GM21786 (cell line): ENCODE data around the gene GDAP2.
"Not testable (repeated sequence)": the region's sequence is repeated elsewhere in the genome, so short reads cannot be mapped to it uniquely, and the experiment has no call there.

Experiments
- ATAC-seq: cut with Tn5 transposase; IDR thresholded peaks from one replicate; pipeline ENCODE4 v1.9.1; 2021; ENCODE audit not compliant: unreplicated experiment

GDAP2 gene, protein sequence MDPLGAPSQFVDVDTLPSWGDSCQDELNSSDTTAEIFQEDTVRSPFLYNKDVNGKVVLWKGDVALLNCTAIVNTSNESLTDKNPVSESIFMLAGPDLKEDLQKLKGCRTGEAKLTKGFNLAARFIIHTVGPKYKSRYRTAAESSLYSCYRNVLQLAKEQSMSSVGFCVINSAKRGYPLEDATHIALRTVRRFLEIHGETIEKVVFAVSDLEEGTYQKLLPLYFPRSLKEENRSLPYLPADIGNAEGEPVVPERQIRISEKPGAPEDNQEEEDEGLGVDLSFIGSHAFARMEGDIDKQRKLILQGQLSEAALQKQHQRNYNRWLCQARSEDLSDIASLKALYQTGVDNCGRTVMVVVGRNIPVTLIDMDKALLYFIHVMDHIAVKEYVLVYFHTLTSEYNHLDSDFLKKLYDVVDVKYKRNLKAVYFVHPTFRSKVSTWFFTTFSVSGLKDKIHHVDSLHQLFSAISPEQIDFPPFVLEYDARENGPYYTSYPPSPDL

DNA sequence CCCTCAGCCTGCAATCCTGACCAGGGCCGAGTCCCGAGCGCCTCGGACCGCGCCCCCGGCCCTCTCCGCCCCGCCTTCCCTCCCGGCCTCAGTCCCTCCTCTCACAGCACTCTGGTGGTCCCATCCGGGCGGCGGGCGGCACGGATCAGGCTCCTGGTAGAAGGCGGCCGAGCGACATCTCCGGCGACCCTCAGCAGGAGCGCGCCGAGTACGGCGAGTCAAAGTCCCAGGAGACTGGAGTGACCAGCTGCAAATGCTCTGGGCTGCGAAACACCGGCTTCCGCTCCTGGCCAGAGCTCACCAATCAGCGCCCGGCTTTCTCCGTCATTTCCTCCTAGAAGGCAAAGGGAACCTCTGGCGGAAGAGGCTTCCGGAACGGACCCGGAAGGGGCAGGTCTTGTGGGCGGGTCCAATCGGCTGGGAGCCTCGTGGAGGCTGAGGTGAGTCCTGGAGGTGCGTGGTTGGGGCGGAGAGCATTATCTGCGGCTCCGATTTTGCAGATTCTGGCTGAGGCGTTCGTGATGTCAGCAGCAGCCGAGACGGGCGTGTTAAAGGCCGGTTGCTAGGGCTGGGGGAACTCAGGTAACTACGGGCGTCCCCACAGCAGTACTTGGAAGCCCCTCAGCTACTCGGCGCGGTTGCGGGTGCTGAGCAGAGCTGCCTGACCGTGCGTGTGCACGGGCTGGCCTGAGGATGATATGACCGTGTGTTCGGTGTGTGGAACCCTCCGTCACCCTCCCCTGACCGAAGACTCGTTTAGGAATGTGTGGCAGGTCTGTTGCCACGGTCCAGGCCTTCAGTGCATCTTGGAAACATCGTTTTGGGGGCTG lies at the start of gene GDAP2, which contains the start of gene WDR3:
Gene GDAP2, minus strand, starts transcription at position 279 of the 830 bp plus-strand sequence. CDS start 9,264 bp downstream, outside the sequence.
Gene WDR3, plus strand, starts transcription at position 397 of the 830 bp plus-strand sequence. CDS start 3,581 bp downstream, outside the sequence.
- peak; percentile 93 for ATAC-seq

DNA sequence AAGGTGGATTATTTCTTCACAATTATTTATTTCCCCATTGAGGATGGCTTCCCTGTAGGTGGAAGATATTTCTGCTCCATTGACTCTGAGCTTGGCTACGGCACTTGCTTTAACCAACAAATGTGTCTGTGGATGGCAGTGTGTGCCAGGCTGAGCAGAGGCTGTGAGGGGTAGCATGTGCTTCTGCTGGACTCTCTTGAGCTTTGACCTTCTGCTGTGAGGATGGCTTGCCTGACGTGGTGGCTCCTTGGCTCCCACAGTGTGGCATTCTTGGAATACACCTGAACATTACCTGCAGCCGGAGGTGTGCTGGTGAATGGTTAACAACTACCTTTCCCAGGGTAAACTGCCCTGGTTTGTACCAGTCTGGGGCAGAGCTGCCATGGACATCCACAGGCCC lies 47.0 kb upstream of the GDAP2 start:
- no peak for ATAC-seq

DNA sequence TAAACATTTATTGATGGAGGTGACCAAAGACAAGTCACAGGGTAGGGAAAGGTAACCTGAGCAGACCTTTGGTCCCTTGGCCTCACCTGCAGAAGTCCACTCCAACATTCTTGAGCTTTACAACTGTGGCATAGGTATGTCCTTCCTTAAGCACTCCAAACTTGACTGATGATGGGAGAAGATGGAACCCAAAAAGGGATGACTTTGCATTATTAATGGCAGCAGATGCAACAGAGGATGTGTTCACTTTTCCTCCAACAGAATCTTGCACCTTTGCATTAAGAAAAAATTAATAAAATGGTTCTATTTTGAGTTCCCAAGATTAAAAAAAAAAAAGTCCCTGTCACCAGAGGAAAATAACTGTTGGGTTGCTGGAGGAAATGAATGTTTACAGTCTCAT lies 42.4 kb upstream of the GDAP2 start:
- ATAC-seq, result no peak

DNA sequence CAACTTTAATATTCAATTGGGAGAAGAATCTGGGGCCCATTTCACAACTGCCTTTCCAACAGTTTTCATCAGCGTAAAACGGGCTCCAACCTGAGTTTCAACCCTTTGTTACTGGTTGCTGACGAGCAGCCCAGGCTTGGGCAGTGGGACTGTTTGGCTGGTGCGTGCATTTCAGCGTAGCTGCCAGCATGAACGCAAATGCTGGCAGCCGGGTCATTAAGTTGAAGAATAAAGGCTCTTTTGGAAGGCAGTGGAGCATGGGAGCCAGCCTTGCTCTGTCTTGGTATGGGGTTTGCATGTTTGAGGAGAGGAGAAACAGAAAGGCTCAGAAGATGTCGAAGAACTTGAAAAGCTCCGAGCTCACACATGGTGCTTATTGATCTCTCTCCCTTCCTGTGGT lies 40.8 kb upstream of the GDAP2 start:
- ATAC-seq, result no peak

DNA sequence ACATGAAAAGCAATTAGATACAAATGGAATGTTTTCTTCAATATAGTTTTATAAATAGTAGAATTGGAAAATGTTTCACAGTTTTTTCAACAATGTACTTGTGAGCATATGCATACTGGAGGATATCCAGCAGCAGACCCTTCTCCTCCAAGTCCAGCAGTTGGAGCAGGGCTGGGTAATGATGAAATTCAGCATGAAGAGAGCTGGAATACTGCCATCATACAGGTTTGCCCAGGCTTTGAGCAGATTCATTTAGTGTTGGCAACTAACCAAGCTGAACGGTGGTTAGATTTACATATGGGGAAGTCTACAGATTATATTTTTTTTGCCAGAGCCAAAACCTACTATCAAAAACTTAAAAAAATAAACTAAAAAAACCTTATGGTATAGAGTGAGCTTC lies 38.5 kb upstream of the GDAP2 start:
- no peak for ATAC-seq

DNA sequence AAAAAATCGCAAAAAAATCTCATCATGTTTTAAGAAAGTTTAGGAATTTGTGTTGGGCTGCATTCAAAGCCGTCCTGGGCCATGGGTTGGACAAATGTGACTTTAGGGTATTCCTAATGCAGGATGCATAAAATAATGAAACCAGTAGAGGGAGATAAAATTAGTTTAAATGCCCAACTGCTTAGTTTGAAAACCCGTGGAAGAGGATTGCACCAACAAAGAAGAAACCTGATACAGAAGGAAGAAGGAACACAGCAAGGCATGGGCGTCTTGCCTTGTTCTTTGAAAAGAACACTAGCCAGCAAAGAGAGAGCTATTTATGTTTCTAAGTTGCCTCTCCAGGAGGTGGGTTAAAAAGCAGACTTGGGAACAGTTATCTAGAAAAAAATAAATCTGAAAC lies 38.1 kb upstream of the GDAP2 start:
- no peak for ATAC-seq

DNA sequence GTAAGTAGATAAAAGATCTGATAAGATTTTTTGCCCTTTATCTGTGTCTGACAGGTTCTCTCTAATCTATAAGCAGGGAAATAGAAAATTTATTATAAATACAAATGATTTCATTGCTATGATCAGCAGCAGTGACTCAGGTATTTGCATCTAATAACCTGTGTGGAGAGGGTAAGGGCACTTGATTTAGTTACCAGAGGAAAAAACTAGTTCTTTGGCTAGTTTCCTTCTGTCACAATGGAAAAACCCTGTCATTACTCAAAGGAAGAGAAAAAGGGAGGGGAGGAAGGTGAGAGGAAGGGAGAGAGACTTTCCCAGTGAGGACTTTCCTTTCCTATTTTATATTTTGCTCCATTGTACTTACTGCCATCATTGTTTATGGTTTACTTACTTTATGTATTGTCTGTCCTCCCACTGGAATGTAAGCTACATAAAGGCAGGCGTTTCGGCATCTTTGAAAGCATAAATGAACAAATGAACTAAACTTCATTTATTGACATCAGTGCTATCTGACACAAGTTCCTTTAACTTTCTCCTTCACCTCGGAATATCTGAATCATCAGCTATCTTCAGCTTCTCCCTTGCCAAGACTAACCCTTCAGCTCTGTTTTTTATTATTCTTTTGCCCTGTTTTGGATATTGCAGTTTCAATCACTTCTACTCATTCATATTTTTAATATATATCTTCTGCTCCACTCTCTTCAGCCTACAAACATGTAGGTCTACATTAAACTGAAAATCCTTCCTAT lies 35.0 kb upstream of the GDAP2 start:
- no peak for ATAC-seq

DNA sequence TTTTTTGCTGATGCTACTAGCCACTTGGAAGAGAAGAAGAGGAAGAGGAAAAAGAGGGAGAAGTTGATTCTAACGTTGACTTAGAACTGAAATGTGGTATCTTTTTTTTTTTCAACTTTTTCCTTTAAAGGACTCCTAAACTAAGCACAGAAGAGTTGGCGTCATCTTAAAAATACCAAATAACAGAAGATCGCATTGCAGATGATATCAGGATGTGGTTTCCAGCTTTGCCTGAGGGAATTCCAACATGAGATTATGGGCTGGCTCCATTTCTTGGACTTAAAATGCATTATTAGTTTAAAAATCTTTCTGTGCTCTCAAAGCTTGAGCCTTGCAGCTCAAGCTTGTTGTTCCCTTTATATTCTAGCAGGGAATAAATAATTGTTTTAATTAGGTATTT lies 29.9 kb upstream of the GDAP2 start:
- ATAC-seq, result no peak

DNA sequence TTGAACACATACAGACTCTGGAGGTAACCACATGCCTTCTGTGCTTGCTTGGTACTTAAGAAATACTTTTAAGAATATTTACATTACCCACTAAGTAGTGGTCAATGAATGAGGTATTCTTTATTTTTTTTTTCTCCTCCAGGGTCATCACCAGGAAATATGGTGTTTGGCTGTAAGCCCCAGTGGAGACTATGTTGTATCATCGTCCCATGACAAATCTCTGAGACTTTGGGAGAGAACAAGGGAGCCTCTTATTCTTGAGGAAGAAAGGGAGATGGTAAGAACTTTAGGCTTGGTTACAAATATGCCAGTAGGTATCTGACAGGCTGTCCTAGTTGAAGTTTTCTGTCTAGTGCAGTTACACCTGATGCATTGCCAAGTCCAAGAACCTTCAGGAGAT lies 23.0 kb upstream of the GDAP2 start:
- no peak for ATAC-seq

DNA sequence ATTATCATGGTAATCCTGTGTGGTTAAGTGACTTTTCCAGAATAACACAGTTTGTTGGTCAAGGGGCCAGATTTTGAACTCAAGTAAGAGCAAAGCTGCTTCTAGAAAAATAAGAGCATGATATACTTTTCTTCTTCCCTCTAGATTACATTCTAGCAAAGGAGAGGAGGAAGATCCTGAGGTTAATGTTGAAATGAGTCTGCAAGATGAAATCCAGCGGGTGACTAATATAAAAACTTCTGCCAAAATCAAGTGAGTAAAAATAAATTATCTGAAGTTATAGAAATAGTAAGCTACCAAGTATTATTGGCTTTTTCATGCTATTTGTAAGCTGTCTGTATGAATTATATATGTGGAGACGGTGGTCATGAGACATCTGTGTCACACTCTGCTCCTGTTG lies 12.9 kb upstream of the GDAP2 start:
- no peak for ATAC-seq

DNA sequence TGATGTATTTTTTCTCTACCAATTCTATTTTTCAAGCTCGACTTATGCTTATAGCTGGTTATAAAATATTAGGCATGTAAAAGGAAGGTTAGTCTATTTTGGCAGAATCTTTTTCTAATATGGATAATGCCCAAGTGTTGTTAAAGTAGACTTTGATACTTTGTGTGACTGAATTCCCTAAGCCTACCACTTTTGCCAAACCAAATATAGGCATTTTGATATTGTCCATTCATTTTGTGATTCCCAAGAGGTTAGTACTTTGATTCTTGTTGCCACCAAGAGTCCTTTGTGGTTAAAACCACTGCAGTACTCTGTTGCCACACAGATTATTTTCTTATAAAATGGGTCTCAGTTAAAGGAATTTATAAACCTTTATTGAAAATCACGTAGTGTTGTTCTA lies 4.3 kb upstream of the GDAP2 start:
- ATAC-seq, result no peak

DNA sequence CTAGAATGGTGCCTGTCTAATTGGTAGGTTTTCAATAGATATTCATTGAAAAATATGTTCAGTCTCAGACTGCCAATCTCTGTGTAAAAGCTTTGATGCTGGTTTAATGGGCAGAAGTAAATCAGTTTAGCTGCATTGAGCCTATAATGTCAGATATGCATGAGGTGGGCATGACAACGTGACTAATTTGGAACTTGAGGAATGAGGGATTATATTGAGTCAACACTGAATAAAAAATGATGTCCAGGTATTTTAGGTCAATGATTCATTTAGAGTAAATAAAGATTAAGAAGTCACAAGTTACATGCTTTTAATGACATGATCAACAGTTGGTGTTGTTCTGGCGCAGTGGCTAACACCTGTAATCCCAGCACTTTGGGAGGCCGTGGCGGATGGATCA lies 3.2 kb upstream of the GDAP2 start:
- no peak for ATAC-seq

DNA sequence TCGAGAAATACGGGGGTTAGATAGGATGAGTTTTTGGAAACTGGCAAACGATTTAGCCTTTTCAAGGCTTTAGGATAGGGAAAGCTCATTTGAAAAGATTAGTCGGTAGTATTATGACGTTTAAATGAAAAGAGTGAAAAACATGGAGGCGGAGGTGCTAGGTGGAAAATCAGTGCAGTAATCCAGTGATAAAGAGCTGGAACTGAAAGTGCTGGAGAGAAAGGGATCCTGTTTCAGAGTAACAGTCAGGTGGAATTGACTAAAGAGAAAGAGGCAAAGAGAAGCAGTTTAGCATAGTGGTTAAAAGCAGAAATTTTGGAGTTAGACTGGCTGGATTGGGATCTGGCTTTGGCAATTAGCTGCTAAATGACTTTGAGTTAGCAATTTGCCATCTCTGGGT lies 1.1 kb upstream of the GDAP2 start:
- no peak for ATAC-seq

DNA sequence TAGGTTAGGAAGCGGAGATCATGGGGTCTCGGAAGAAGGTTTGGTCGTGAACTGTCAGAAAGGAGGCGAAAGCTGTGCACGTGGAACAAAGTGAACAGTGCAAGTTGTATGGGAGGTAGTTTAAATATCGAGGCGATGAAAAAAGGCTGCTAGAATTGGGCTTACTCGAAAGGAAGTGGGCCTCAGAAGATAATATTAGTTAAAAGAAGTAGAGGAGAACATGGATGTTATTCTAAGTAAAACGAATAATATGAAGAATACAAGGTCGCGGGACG lies 689 bp upstream of the GDAP2 start:
- no peak for ATAC-seq

DNA sequence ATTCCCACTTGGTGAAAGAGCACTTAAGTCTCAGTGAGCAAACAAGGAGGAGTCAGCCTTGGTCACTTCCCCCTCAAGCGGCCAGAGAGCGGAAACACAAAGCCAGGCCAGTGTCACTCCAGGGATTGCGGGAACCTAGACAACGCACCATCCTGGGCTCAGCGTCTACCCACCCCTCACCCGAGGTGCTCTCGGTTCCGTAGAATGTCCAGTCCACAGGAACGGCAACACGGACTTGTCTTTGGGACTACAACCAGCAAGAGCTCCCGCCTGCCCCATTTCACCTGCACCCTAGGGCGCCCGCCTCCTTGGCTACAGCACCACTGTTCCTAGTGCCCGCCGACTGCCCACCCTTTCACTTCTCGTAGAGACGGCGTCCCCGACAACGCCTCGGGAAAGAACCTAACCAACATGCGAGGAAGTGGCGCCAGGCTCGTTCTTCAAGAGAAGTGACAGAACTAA lies 509 bp downstream of the GDAP2 start:
- ATAC-seq, result peak; percentile 40

DNA sequence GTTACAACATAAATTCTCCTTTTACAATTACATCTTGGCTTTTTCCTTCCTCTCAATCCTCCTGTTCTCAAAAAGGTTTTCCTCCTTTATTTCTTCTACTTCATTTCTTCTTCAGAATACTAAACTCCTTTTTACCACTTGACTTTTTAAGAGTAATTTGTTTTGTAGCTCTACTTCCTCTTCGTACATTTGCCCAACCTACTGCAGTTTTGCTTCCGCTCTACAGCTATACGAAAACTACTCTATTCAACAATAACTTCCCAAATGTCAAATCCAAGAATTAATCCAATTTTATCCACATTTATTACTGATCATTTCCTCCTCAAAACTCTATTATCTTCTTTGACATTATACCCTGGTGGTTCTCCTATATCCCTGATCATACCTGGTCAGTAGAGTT lies 3.4 kb downstream of the GDAP2 start:
- no peak for ATAC-seq

DNA sequence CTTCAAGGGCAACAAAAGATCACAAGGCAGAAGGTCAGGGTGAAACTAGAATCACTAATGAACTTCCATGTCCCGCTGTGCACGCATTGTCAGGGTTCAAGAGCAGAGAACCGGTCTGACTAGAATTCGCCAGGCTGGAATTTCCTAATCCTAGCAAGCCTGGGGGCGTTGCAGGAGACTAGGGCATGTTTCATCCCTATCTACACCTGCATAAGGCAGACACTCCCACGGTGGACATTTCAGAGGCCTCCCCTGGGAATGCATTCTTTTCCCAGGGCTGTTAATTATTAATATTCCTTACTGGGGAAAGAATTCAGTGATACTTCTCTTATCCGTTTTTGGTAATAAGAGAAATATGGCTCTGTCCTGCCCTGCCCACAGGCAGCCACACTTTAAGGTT lies 6.7 kb downstream of the GDAP2 start:
- ATAC-seq, result not testable (repeated sequence)

DNA sequence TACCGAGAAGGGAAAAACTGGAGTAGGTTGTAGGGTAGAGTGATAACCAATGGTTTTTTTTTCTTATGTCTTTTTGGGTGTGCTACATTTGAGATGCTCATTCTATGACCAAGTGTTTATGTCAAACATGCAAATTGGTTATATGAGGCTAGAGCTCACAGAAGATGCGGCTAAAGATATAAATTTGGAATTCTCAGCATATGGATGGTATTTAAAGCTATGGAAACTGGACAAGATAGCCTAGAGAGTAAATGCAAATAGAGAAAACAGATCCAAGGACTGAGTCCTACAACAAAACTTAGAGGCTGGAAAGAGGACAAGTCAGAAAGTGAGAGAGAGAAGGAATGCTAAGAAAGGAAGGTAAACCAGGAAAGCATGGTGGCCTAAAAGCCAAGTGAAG lies 7.4 kb downstream of the GDAP2 start:
- ATAC-seq, result no peak

DNA sequence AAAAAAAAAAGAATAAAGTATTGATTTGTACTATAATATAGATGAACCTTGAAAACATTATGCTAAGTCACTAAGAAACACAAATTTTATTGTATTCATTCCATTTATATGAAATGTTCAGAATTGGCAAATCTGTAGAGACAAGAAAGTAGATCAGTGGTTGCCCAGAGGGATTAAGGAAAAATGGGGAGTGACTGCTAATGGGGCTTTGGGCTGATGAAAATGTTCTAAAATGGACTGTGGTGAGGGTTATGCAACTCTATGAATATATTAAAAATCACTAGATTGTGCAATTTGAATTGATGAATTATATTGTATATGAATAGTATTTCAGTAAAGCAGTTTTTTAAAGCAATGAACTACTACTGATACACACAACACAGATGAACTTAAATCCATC lies 10.0 kb downstream of the GDAP2 start:
- no peak for ATAC-seq

DNA sequence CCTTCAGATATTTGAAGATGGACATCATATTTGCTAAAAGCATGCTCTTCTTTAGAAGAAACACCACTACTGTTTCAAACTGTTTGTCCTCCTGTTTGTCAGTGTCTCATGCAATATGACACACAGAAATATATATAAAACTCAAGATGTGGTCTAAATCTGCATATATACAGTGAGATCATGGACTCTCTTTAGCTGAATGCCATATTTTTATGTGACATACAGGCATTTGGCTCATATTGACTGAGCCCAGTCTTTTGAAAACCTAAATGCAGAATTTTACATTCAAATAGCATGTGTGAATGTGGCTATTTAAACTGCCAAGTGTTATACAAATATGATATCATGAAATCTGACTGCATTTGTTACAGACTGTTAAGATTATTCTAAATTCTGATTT lies 18.4 kb downstream of the GDAP2 start:
- ATAC-seq, result no peak

DNA sequence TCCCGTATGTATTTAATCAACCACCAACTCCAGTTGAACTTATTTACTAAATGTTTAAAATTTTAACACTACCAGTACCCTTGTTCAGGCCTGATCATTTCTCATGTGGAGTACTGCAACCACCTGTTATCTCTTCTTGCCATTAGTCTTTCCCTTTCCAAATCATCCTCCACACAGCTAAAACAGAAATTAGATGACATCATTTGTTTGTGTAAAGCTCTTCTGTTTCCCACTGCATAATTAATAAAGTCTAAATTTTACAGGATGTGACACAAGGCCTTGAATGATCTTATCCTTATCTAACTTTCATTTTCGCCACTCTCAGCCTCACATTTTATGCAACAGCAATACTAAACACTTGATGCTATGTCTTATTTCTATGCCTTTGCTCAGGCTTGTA lies 24.4 kb downstream of the GDAP2 start:
- no peak for ATAC-seq
